HepG2 (cell line): Measurements from ENCODE around the gene SYNE1. TPM values are rescaled to one million over a fixed set of nuclear protein-coding genes. Genes with fewer than 3 reads are reported as not detected.
A peak's percentile ranks its signal among the peaks of the same experiment; 100 is the strongest.

Experiments
- ATAC-seq: fragments of 200-7000 bp; cut with Tn5 transposase; 3 replicates; pipeline ENCODE4 v1.9.1; 2020; ENCODE audit warnings: mild to moderate bottlenecking, moderate library complexity
- BruUV-seq: library from RNA; stranded (reverse); fragments of 400-500 nt; replicated peaks from 2 replicates; lab custom pipeline; 2021; lab: Mats Ljungman, UMichigan
- CTCF ChIA-PET: fragments of 300-600 bp; formaldehyde crosslinking; extraction: SDS; loops from one replicate; lab custom pipeline; 2021; ENCODE audit warnings: low total read pairs, inconsistent platforms, low intra/inter-chr PET ratio; lab: Yijun Ruan, JAX
- POLR2A ChIA-PET: fragments of 350-600 bp; sonication (Branson Sonifier 250); formaldehyde crosslinking; loops from one replicate; lab custom pipeline; 2020; ENCODE audit warnings: antibody characterized with exemption, inconsistent platforms; lab: Yijun Ruan, JAX
- DNase-seq: peaks from one replicate; pipeline ENCODE4 v3.0.0-alpha.2; 2015; ENCODE audit warnings: low spot score
- FAIRE-seq: peaks from 3 replicates; lab custom pipeline; 2011; peaks lifted over from hg19 to GRCh38; lab: Jason Lieb, UNC
- H2AFZ ChIP-seq: one replicate; pipeline ENCODE4 v1.6.1; 2011; ENCODE audit warnings: low read length, inconsistent platforms
- H3K27ac ChIP-seq: fragments of 300-600 bp; 3 replicates; pipeline ENCODE4 v1.8.0; 2011; ENCODE audit warnings: mixed run types, mild to moderate bottlenecking, mixed read lengths, low read length, inconsistent platforms; ENCODE audit not compliant: insufficient read depth; ENCODE audit errors: extremely low read length
- H3K27me3 ChIP-seq, 2 experiments: fragments of 200-600 bp in 1 of 2; 2 replicates in 1 of 2; 3 replicates in 1 of 2; pipeline versions ENCODE4 v1.6.0 to v1.8.0; 2011; ENCODE audit warnings: low read length in 2 of 2, mild to moderate bottlenecking in 2 of 2, moderate library complexity in 2 of 2, inconsistent platforms in 1 of 2; ENCODE audit not compliant: insufficient read depth in 2 of 2, control insufficient read depth in 1 of 2
- H3K36me3 ChIP-seq, 2 experiments: fragments of 200-600 bp in 1 of 2; replicated peaks in 1 of 2; 2 replicates in 1 of 2; 3 replicates in 1 of 2; pipeline versions ENCODE4 v1.5.1 to v1.8.0; 2011; ENCODE audit warnings: low read length in 2 of 2, inconsistent platforms in 1 of 2; ENCODE audit not compliant: insufficient read depth in 2 of 2, control insufficient read depth in 1 of 2
- H3K4me1 ChIP-seq: 2 replicates; pipeline ENCODE4 v1.5.1; 2012; ENCODE audit warnings: low read length, inconsistent platforms; ENCODE audit not compliant: insufficient read depth
- H3K4me2 ChIP-seq: 2 replicates; pipeline ENCODE4 v1.6.0; 2011; ENCODE audit warnings: low read depth, low read length, inconsistent platforms
- H3K4me3 ChIP-seq, 3 experiments: fragments of 200-600 bp in 1 of 3; sonication (generic), shearing (Covaris generic) in 1 of 3; replicated peaks in 1 of 3; 2 replicates each; pipeline ENCODE4 v1.5.1; 2011 to 2016; ENCODE audit warnings: low read length in 3 of 3, inconsistent platforms in 2 of 3, low read depth in 2 of 3, mild to moderate bottlenecking in 2 of 3, control low read depth in 1 of 3, mixed read lengths in 1 of 3; ENCODE audit not compliant: insufficient read depth in 1 of 3
- H3K79me2 ChIP-seq: one replicate; pipeline ENCODE4 v1.6.1; 2011; ENCODE audit warnings: low read length, inconsistent platforms; ENCODE audit not compliant: insufficient read depth
- H3K9ac ChIP-seq: 2 replicates; pipeline ENCODE4 v1.6.0; 2011; ENCODE audit warnings: mild to moderate bottlenecking, low read depth, low read length, inconsistent platforms; ENCODE audit not compliant: insufficient read depth
- H3K9me3 ChIP-seq: 2 replicates; pipeline ENCODE4 v1.5.1; 2012; ENCODE audit warnings: mild to moderate bottlenecking, low read length
- H4K20me1 ChIP-seq: 2 replicates; pipeline ENCODE4 v1.6.0; 2011; ENCODE audit warnings: inconsistent platforms, mild to moderate bottlenecking, low read length, moderate library complexity; ENCODE audit not compliant: insufficient read depth
- CTCF ChIP-seq: sonication (generic); formaldehyde crosslinking; IDR thresholded peaks from 2 replicates; pipeline ENCODE4 v1.5.0; 2020; ENCODE audit warnings: mild to moderate bottlenecking, missing genetic modification reagents, moderate library complexity
- HOXA9 ChIP-seq: sonication (generic); formaldehyde crosslinking; IDR thresholded peaks from 2 replicates; pipeline ENCODE4 v1.8.1; 2022; ENCODE audit warnings: missing genetic modification reagents, mild to moderate bottlenecking, moderate library complexity, borderline replicate concordance
- JDP2 ChIP-seq: sonication (generic); formaldehyde crosslinking; IDR thresholded peaks from 2 replicates; pipeline ENCODE4 v1.8.1; 2022; ENCODE audit warnings: missing genetic modification reagents, borderline replicate concordance
- NPAS2 ChIP-seq: sonication (generic); formaldehyde crosslinking; IDR thresholded peaks from 2 replicates; pipeline ENCODE4 v1.8.0; 2022; ENCODE audit warnings: mild to moderate bottlenecking, missing genetic modification reagents, borderline replicate concordance
- WGBS: methylation state at CpG from one replicate; pipeline ENCODE4 v1.1.6; 2017; ENCODE audit warnings: low lambda C conversion rate; 5-methylcytosine and 5-hydroxymethylcytosine counted together
- in situ Hi-C: cut with HindIII; loops from 2 replicates; pipeline ENCODE4 v1.10.0; 2017; ENCODE audit warnings: low pct_unique_long_range_greater_than_20kb; ENCODE audit not compliant: extremely low pct_ligation_motif_present
- intact Hi-C: fragments of 100-400 bp; cut with micrococcal nuclease; formaldehyde crosslinking; loops from one replicate; pipeline ENCODE4 v1.10.0; 2022; ENCODE audit not compliant: unreplicated experiment
- polyA plus RNA-seq, 8 experiments: library from polyadenylated mRNA; depleted of rRNA in 3 of 8; stranded (reverse) in 7 of 8; unstranded in 1 of 8; fragments of >200 nt; fragmentation: Illumina TruSeq in 4 of 8; extraction: Trizol in 4 of 8; gene quantifications; 2 replicates each; pipeline versions ENCODE4 v1.2.1 to v1.2.3, GENCODE V29; 2011 to 2016; ENCODE audit warnings: low read depth in 4 of 8, missing spikeins in 1 of 8, mixed read lengths in 1 of 8; ENCODE audit not compliant: insufficient read depth in 1 of 8
- total RNA-seq, 5 experiments: library from RNA; depleted of rRNA; stranded (reverse); fragments of >200 nt; fragmentation: Illumina TruSeq; extraction: Trizol; gene quantifications; 2 replicates each; pipeline ENCODE4 v1.2.3, GENCODE V29; 2016; ENCODE audit warnings: low read depth in 1 of 5
- TF ChIP-seq, protein P1 (sequence below): sonication (generic); formaldehyde crosslinking; IDR thresholded peaks from 2 replicates; pipeline ENCODE4 v1.5.1; 2020; ENCODE audit warnings: missing genetic modification reagents, mild to moderate bottlenecking, borderline replicate concordance
- TF ChIP-seq, protein P2 (sequence below): sonication (generic); formaldehyde crosslinking; IDR thresholded peaks from 2 replicates; pipeline ENCODE4 v1.4.0; 2020; ENCODE audit warnings: missing genetic modification reagents

SYNE1 gene
- total and polyA plus RNA-seq, 2 of the 13 experiments (the other 11 are each of a cell fraction or from before 2014, with no cell fraction given) = 5.5 to 15.9 TPM

DNA sequence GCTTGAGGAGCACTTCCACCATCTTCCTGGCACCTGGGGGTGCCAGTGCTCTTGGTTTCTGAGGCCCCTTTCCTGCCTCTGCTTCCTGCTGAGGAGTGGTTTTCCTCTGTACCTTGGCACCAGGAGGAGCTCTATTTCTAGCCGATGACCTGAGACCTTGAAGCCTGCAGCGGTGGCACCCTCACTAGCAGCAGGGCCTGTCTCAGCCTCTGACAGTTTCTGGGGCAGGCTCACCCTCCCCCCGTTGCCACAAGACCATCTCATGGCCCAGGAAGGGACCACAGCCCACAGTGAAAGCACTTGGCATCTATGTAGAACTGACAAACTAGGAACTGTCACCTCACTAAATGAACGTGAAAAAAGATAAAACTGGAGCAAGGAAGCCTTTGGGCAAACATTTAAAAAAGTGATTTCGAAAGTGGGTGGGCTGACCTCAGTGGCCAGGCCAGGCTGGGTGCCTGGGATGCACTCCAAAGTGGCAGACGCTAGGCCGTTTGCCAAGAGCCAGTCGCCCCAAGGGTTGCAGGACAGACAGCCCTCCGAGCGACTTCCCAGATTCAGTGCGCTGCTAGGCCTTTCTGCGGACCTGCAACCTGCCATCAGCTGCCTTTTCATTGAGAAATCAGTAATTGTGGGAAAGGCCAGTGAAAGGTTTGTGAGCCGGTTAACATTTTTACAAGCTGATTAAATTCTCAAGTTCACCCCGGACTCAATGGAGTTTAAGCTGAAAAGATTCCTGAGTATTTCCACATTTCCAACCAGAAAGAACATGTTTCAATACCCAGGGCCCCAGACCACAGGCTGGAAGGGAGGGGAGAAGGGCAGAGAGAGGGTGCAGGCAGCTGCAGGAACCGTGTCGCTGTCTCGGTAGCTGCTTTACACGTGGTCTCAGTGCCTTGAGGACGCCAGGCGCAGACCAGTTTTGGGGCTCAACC, 526.0 kb downstream of the SYNE1 start (continued):
- peak; percentile 37; the same call in 1 of the 2 replicates for TF ChIP-seq CTCF (CRISPR knock-in tag)

DNA sequence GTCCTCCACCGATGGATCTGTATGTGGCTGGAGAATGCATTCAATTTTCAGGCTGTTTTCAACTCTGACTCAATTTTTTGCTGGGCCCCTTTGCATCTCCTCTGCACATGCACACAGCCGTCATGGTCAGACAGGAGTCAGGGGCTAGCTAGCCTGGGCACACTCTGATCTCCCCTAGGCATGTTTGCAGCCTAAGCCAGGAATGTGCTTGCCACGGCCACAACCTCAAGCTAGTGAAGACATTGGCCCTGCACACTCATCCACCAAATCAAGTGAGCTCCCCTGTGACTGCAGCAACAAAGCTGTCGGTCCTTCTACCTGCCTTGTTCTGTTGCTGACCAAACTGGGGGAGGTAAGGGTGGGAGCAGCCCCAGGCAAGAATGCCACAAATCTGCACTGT, 529.2 kb downstream of the SYNE1 start:
- Histone ChIP-seq H3K4me2 (no peak overlapping the region), H3K36me3 (no peaks in the 10 kb centered on the region), H3K79me2 (no peaks in the 10 kb centered on the region), H3K4me1 (peaks cover 11% of the 10 kb centered on the region), H3K9ac (no peak overlapping the region), H3K9me3 (no peaks in the 10 kb centered on the region), H2AFZ (no peak overlapping the region), H3K4me3 (no peak overlapping the region), H3K27me3 (peaks cover 2 to 22% of the 10 kb centered on the region in 2 experiments; a peak in 3 of 5 replicates), H4K20me1 (no peaks in the 10 kb centered on the region), H3K27ac (no peak overlapping the region)
- ChIA-PET POLR2A (no interaction called here), CTCF (no interaction called here)
- intact Hi-C loops = no loop called here
- ATAC-seq (no peak; the same call in 2 of the 3 replicates), DNase-seq (no peak), FAIRE-seq (no peak)
- in situ Hi-C loops = no loop called here
- 3% methylated on average over 4 of the region's 4 CpGs for WGBS
- no peak for TF ChIP-seq NPAS2 (CRISPR knock-in tag)
- TF ChIP-seq, protein P1, sequence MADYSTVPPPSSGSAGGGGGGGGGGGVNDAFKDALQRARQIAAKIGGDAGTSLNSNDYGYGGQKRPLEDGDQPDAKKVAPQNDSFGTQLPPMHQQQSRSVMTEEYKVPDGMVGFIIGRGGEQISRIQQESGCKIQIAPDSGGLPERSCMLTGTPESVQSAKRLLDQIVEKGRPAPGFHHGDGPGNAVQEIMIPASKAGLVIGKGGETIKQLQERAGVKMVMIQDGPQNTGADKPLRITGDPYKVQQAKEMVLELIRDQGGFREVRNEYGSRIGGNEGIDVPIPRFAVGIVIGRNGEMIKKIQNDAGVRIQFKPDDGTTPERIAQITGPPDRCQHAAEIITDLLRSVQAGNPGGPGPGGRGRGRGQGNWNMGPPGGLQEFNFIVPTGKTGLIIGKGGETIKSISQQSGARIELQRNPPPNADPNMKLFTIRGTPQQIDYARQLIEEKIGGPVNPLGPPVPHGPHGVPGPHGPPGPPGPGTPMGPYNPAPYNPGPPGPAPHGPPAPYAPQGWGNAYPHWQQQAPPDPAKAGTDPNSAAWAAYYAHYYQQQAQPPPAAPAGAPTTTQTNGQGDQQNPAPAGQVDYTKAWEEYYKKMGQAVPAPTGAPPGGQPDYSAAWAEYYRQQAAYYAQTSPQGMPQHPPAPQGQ (CRISPR knock-in tag) = no peak
- no peak for TF ChIP-seq HOXA9 (CRISPR knock-in tag)
- TF ChIP-seq, protein P2, sequence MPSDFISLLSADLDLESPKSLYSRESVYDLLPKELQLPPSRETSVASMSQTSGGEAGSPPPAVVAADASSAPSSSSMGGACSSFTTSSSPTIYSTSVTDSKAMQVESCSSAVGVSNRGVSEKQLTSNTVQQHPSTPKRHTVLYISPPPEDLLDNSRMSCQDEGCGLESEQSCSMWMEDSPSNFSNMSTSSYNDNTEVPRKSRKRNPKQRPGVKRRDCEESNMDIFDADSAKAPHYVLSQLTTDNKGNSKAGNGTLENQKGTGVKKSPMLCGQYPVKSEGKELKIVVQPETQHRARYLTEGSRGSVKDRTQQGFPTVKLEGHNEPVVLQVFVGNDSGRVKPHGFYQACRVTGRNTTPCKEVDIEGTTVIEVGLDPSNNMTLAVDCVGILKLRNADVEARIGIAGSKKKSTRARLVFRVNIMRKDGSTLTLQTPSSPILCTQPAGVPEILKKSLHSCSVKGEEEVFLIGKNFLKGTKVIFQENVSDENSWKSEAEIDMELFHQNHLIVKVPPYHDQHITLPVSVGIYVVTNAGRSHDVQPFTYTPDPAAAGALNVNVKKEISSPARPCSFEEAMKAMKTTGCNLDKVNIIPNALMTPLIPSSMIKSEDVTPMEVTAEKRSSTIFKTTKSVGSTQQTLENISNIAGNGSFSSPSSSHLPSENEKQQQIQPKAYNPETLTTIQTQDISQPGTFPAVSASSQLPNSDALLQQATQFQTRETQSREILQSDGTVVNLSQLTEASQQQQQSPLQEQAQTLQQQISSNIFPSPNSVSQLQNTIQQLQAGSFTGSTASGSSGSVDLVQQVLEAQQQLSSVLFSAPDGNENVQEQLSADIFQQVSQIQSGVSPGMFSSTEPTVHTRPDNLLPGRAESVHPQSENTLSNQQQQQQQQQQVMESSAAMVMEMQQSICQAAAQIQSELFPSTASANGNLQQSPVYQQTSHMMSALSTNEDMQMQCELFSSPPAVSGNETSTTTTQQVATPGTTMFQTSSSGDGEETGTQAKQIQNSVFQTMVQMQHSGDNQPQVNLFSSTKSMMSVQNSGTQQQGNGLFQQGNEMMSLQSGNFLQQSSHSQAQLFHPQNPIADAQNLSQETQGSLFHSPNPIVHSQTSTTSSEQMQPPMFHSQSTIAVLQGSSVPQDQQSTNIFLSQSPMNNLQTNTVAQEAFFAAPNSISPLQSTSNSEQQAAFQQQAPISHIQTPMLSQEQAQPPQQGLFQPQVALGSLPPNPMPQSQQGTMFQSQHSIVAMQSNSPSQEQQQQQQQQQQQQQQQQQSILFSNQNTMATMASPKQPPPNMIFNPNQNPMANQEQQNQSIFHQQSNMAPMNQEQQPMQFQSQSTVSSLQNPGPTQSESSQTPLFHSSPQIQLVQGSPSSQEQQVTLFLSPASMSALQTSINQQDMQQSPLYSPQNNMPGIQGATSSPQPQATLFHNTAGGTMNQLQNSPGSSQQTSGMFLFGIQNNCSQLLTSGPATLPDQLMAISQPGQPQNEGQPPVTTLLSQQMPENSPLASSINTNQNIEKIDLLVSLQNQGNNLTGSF (CRISPR knock-in tag) = no peak
- TF ChIP-seq JDP2 (CRISPR knock-in tag) = no peak
- BruUV-seq = no TSS peak
